ENCODE measurements around the gene MRLN. TPM values are rescaled to one million over a fixed set of nuclear protein-coding genes. Genes with fewer than 3 reads are reported as not detected.

Gene MRLN
- total RNA-seq, 6 donors from 2014 or later, result 0.91 TPM; not detected in 5

GRCh38 chr10:59706851-59707797 lies 46.1 kb downstream of the MRLN start:
- Histone ChIP-seq H3K27me3 (peaks cover 0 to 15% (median 1%) of the 10 kb centered on the region in 4 donors), H3K4me1 (peaks cover 10 to 21% (median 14%) of the 10 kb centered on the region in 4 donors), H3K27ac (no peak overlapping the region), H3K9me3 (no peaks in the 10 kb centered on the region), H3K4me3 (no peak overlapping the region), H3K36me3 (no peaks in the 10 kb centered on the region)
- no peak for TF ChIP-seq POLR2A (IDR thresholded peaks at IDR 0.05)
- TF ChIP-seq POLR2AphosphoS5 (IDR thresholded peaks at IDR 0.05), result no peak
- TF ChIP-seq EP300 (IDR thresholded peaks at IDR 0.05), result no peak
- TF ChIP-seq, protein P1, sequence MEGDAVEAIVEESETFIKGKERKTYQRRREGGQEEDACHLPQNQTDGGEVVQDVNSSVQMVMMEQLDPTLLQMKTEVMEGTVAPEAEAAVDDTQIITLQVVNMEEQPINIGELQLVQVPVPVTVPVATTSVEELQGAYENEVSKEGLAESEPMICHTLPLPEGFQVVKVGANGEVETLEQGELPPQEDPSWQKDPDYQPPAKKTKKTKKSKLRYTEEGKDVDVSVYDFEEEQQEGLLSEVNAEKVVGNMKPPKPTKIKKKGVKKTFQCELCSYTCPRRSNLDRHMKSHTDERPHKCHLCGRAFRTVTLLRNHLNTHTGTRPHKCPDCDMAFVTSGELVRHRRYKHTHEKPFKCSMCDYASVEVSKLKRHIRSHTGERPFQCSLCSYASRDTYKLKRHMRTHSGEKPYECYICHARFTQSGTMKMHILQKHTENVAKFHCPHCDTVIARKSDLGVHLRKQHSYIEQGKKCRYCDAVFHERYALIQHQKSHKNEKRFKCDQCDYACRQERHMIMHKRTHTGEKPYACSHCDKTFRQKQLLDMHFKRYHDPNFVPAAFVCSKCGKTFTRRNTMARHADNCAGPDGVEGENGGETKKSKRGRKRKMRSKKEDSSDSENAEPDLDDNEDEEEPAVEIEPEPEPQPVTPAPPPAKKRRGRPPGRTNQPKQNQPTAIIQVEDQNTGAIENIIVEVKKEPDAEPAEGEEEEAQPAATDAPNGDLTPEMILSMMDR (IDR thresholded peaks at IDR 0.05), result no peak
- 79 to 95% methylated on average over 7 to 8 of the region's 8 CpGs for WGBS, 2 donors
- ATAC-seq (ENCODE audit: low FRiP score in 2 of 2), result no peak
- no peak for DNase-seq

DNA sequence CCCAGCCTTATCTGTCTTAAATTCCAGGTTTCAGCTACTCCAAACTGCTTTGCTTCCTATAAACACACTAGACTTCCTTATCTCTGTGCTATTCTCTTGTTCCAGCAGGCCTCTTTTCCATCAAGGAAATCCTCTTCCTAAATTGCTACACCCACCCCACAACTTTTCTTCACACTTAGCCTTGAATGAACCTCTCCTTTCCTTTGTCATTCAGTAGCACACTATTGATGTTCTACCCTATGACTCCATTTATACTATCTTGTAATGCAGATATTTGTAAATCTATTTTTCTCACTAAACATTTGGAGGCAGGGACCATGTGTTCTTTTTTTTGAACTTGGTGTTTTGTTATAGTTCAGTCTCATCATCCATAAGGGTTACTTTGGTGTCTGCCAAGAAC lies 47.3 kb downstream of the MRLN start:
- Histone ChIP-seq H3K27me3 (peaks cover 0 to 15% (median 1%) of the 10 kb centered on the region in 4 donors), H3K4me1 (peaks cover 10 to 21% (median 14%) of the 10 kb centered on the region in 4 donors), H3K27ac (no peak overlapping the region), H3K4me3 (no peak overlapping the region), H3K9me3 (no peaks in the 10 kb centered on the region), H3K36me3 (no peaks in the 10 kb centered on the region)
- TF ChIP-seq POLR2AphosphoS5 (IDR thresholded peaks at IDR 0.05) (no peak), POLR2A (IDR thresholded peaks at IDR 0.05) (no peak), EP300 (IDR thresholded peaks at IDR 0.05) (no peak)
- TF ChIP-seq, protein P1 (IDR thresholded peaks at IDR 0.05), result no peak
- no peak for ATAC-seq (ENCODE audit: low FRiP score in 2 of 2)
- no peak for DNase-seq

GRCh38 chr10:59704630-59705029 lies 48.6 kb downstream of the MRLN start:
- ATAC-seq (ENCODE audit: low FRiP score in 2 of 2) (no peak), DNase-seq (no peak)
- H3K27ac ChIP-seq, result no peak overlapping the region
- peaks cover 10 to 14% (median 11%) of the 10 kb centered on the region in 4 donors for H3K4me1 ChIP-seq
- no peaks in the 10 kb centered on the region for H3K9me3 ChIP-seq
- peaks cover 0 to 12% (median under 1%) of the 10 kb centered on the region in 4 donors for H3K27me3 ChIP-seq
- H3K36me3 ChIP-seq, result no peaks in the 10 kb centered on the region
- 50 to 53% methylated on average over 2 of the region's 2 CpGs for WGBS, 2 donors
- no peak for TF ChIP-seq POLR2A (IDR thresholded peaks at IDR 0.05)
- TF ChIP-seq EP300 (IDR thresholded peaks at IDR 0.05), result no peak
- TF ChIP-seq, protein P1 (IDR thresholded peaks at IDR 0.05), result no peak
- TF ChIP-seq POLR2AphosphoS5 (IDR thresholded peaks at IDR 0.05), result no peak
- no peak overlapping the region for H3K4me3 ChIP-seq

GRCh38 chr10:59702347-59702746 lies 50.9 kb downstream of the MRLN start:
- H3K4me3 ChIP-seq, result no peak overlapping the region
- WGBS, 2 donors, result 75 to 83% methylated on average over 4 of the region's 4 CpGs
- TF ChIP-seq POLR2A (IDR thresholded peaks at IDR 0.05) (no peak), EP300 (IDR thresholded peaks at IDR 0.05) (no peak), POLR2AphosphoS5 (IDR thresholded peaks at IDR 0.05) (no peak)
- TF ChIP-seq, protein P1 (IDR thresholded peaks at IDR 0.05), result no peak
- no peak for DNase-seq
- H3K36me3 ChIP-seq, result no peaks in the 10 kb centered on the region
- no peaks in the 10 kb centered on the region for H3K9me3 ChIP-seq
- H3K27me3 ChIP-seq, result no peaks in the 10 kb centered on the region
- no peaks in the 10 kb centered on the region for H3K4me1 ChIP-seq
- H3K27ac ChIP-seq, result no peak overlapping the region
- ATAC-seq (ENCODE audit: low FRiP score in 2 of 2), result no peak
